ENCODE results near the gene RBMS2. TPM values are rescaled to one million over a fixed set of nuclear protein-coding genes. Genes with fewer than 3 reads are reported as not detected.

RBMS2 gene
- total RNA-seq, 1 experiment from 2014 or later, result 62.7 TPM

DNA sequence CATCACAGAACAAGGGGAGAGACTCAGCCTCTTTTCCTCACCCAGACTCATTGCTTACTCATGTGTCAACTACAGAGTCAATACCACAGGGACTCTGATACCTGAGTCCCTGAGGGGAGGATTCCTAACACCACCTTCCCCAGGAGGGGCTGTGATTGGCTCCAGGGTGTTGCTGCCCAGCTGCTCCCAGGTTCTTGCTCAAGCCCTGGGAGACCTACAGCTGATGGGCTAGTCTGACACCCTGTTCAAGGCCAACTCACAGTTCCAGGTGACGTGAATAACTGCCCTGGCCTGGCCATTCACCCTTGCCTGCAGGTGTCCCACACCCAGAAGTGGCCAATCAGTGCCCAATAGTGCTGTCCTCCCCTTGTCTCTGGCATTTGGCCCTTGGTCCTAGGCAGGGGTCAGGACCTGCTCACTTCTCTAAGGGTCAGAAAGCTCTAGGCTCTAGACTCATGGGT is 44.6 kb upstream of the RBMS2 start:
- H3K27ac Mint-ChIP-seq (ENCODE audit: low read depth, unreplicated experiment), result no peak overlapping the region
- CTCF ChIA-PET, result interaction anchor here (0.6 kb wide), 1 partner anchor 283 kb away, joined by 3 read pairs; no protein-coding TSS in a partner anchor
- DNase-seq (ENCODE audit: unreplicated experiment), result no peak

GRCh38 chr12:56477521-56478225 is 43.9 kb upstream of the RBMS2 start:
- Mint-ChIP-seq H3K4me1 (ENCODE audit: insufficient read depth, unreplicated experiment) (no peaks in the 10 kb centered on the region), H3K27ac (ENCODE audit: low read depth, unreplicated experiment) (no peak overlapping the region), H3K36me3 (ENCODE audit: insufficient read depth, unreplicated experiment) (peaks cover 18% of the 10 kb centered on the region), H3K9me3 (ENCODE audit: unreplicated experiment) (no peaks in the 10 kb centered on the region), H3K27me3 (ENCODE audit: insufficient read depth, unreplicated experiment) (no peaks in the 10 kb centered on the region), H3K4me3 (ENCODE audit: unreplicated experiment) (no peak overlapping the region)
- BruUV-seq (replicated peaks), result no TSS peak
- intact Hi-C loops (cut with micrococcal nuclease), result no loop called here
- POLR2A ChIA-PET, result interaction anchor here (0.7 to 6.0 kb wide), 2 partner anchors 8 to 11 kb away, joined by 4 to 40 read pairs; partner anchors contain the start of genes GLS2 and SPRYD4
- TF ChIP-seq CTCF (IDR thresholded peaks at IDR 0.05; ENCODE audit: unreplicated experiment), result no peak
- CTCF ChIA-PET, result interaction anchor here (0.6 kb wide), 1 partner anchor 283 kb away, joined by 3 read pairs; no protein-coding TSS in a partner anchor
- no peak for DNase-seq (ENCODE audit: unreplicated experiment)

More for the DNA sequence above, 44.6 kb upstream of the RBMS2 start:
- BruUV-seq (replicated peaks), result no TSS peak
- Mint-ChIP-seq H3K4me1 (ENCODE audit: insufficient read depth, unreplicated experiment) (no peaks in the 10 kb centered on the region), H3K36me3 (ENCODE audit: insufficient read depth, unreplicated experiment) (peaks cover 18% of the 10 kb centered on the region), H3K4me3 (ENCODE audit: unreplicated experiment) (no peak overlapping the region), H3K27me3 (ENCODE audit: insufficient read depth, unreplicated experiment) (no peaks in the 10 kb centered on the region), H3K9me3 (ENCODE audit: unreplicated experiment) (no peaks in the 10 kb centered on the region)
- POLR2A ChIA-PET, result interaction anchor here (0.7 to 6.0 kb wide), 2 partner anchors 7 to 11 kb away, joined by 4 to 40 read pairs; partner anchors contain the start of genes GLS2 and SPRYD4
- TF ChIP-seq CTCF (IDR thresholded peaks at IDR 0.05; ENCODE audit: unreplicated experiment), result no peak
- intact Hi-C loops (cut with micrococcal nuclease), result no loop called here

GRCh38 chr12:56479625-56480024 is 42.0 kb upstream of the RBMS2 start:
- no peaks in the 10 kb centered on the region for H3K4me1 Mint-ChIP-seq (ENCODE audit: insufficient read depth, unreplicated experiment)
- peaks cover 6% of the 10 kb centered on the region for H3K36me3 Mint-ChIP-seq (ENCODE audit: insufficient read depth, unreplicated experiment)
- no peak overlapping the region for H3K27ac Mint-ChIP-seq (ENCODE audit: low read depth, unreplicated experiment)
- H3K27me3 Mint-ChIP-seq (ENCODE audit: insufficient read depth, unreplicated experiment), result no peaks in the 10 kb centered on the region
- no peak overlapping the region for H3K4me3 Mint-ChIP-seq (ENCODE audit: unreplicated experiment)
- TF ChIP-seq CTCF (IDR thresholded peaks at IDR 0.05; ENCODE audit: unreplicated experiment), result no peak
- BruUV-seq (replicated peaks), result no TSS peak
- CTCF ChIA-PET, result interaction anchor here (0.5 kb wide), 1 partner anchor 286 kb away, joined by 4 read pairs; no protein-coding TSS in a partner anchor
- no peaks in the 10 kb centered on the region for H3K9me3 Mint-ChIP-seq (ENCODE audit: unreplicated experiment)
- DNase-seq (ENCODE audit: unreplicated experiment), result no peak
- intact Hi-C loops (cut with micrococcal nuclease), result no loop called here
- POLR2A ChIA-PET, result interaction anchor here (0.7 to 6.0 kb wide), 3 partner anchors 10 to 684 kb away, joined by 3 to 40 read pairs (median 3); partner anchors contain the start of genes SPRYD4 and TIMELESS

DNA sequence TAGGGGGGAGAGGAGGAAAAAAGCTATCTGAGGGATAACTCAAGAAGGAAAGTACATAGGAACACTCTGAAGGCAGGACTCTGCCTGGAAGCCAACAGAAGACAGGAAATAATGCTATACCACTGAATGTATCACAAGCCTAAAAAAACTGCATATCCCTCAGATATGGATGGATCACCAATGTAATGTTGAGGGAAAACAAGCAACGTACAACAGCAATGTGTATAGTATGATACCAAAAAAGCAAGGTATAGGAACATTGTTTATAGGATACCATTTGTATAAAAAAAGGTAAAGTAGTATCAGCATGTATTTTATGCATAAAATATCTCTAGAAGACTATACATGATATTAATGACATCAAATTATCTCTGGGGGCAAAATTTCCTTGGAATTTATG is 37.1 kb upstream of the RBMS2 start:
- BruUV-seq (replicated peaks), result no TSS peak
- H3K9me3 Mint-ChIP-seq (ENCODE audit: unreplicated experiment), result no peaks in the 10 kb centered on the region
- ChIA-PET POLR2A (interaction anchor here (0.6 to 1.8 kb wide), 4 partner anchors 9 to 28 kb away, joined by 3 to 10 read pairs (median 3); partner anchors contain the start of gene SPRYD4), CTCF (interaction anchor here (0.5 to 1.9 kb wide), 4 partner anchors 12 to 152 kb away, joined by 3 to 6 read pairs (median 4); no protein-coding TSS in a partner anchor)
- H3K4me1 Mint-ChIP-seq (ENCODE audit: insufficient read depth, unreplicated experiment), result peaks cover 11% of the 10 kb centered on the region
- TF ChIP-seq CTCF (IDR thresholded peaks at IDR 0.05; ENCODE audit: unreplicated experiment), result no peak
- H3K27me3 Mint-ChIP-seq (ENCODE audit: insufficient read depth, unreplicated experiment), result no peaks in the 10 kb centered on the region
- no peaks in the 10 kb centered on the region for H3K36me3 Mint-ChIP-seq (ENCODE audit: insufficient read depth, unreplicated experiment)
- intact Hi-C loops (cut with micrococcal nuclease), result no loop called here
- no peak overlapping the region for H3K4me3 Mint-ChIP-seq (ENCODE audit: unreplicated experiment)
- DNase-seq (ENCODE audit: unreplicated experiment), result no peak
- no peak overlapping the region for H3K27ac Mint-ChIP-seq (ENCODE audit: low read depth, unreplicated experiment)

All from MCF 10A (cell line).